ENCODE measurements around the gene OSMR. TPM values are rescaled to one million over a fixed set of nuclear protein-coding genes. Genes with fewer than 3 reads are reported as not detected.

Gene OSMR
- total RNA-seq, 4 donors from 2014 or later = 33.1 to 97.5 (median 42.8) TPM

DNA sequence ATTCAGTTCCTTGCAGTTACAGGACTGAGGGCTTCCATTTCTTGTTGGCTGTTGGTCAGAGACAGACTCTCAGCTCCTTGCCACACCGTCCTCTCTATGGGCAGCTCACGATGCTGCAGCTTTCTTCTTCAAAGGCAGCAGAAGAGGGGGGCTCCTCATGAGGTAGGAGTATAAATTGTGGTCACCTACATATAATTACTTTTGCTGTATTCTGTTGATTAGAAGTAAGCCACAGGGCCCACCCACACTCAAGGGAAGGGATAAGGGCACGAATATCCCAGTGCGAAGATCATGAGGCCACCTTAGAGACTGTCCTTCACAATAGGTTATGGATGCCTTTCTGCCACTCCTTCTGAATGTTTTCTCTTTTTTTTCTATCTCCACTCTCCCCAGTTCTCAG lies 43.7 kb upstream of the OSMR start:
- peaks cover 0 to 45% (median 6%) of the 10 kb centered on the region in 4 donors for H3K4me1 ChIP-seq
- H3K4me3 ChIP-seq = no peak overlapping the region
- H3K27me3 ChIP-seq = no peaks in the 10 kb centered on the region
- TF ChIP-seq POLR2A (IDR thresholded peaks at IDR 0.05) = no peak
- TF ChIP-seq EP300 (IDR thresholded peaks at IDR 0.05) = no peak
- TF ChIP-seq, protein P1, sequence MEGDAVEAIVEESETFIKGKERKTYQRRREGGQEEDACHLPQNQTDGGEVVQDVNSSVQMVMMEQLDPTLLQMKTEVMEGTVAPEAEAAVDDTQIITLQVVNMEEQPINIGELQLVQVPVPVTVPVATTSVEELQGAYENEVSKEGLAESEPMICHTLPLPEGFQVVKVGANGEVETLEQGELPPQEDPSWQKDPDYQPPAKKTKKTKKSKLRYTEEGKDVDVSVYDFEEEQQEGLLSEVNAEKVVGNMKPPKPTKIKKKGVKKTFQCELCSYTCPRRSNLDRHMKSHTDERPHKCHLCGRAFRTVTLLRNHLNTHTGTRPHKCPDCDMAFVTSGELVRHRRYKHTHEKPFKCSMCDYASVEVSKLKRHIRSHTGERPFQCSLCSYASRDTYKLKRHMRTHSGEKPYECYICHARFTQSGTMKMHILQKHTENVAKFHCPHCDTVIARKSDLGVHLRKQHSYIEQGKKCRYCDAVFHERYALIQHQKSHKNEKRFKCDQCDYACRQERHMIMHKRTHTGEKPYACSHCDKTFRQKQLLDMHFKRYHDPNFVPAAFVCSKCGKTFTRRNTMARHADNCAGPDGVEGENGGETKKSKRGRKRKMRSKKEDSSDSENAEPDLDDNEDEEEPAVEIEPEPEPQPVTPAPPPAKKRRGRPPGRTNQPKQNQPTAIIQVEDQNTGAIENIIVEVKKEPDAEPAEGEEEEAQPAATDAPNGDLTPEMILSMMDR (IDR thresholded peaks at IDR 0.05) = no peak
- 97 to 98% methylated on average over 4 of the region's 4 CpGs for WGBS, 2 donors
- no peaks in the 10 kb centered on the region for H3K9me3 ChIP-seq
- H3K36me3 ChIP-seq = no peaks in the 10 kb centered on the region
- DNase-seq (ENCODE audit: low spot score in 2 of 2) = no peak
- no peak overlapping the region for H3K27ac ChIP-seq

DNA sequence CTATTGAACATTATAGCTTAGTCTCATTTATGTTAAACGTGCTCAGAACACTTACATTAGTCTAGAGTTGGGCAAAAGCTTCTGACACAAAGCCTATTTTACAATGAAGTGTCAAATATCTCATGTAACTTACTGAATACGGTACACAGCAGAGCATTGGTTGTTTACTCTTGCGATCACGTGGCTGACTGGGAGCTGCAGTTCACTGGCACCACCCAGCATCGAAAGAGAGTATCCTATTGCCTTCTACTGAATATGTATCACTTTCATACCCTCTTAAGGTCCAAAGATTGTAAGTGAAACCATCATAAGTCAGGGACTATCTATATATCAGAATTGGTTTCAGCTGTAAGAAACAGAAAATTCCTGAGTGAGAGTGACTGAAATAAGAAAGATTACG lies 42.6 kb upstream of the OSMR start:
- no peak overlapping the region for H3K4me3 ChIP-seq
- no peaks in the 10 kb centered on the region for H3K36me3 ChIP-seq
- 91% methylated on average over 6 of the region's 6 CpGs for WGBS, 2 donors
- no peaks in the 10 kb centered on the region for H3K27me3 ChIP-seq
- no peak for DNase-seq (ENCODE audit: low spot score in 2 of 2)
- H3K4me1 ChIP-seq = peaks cover 0 to 45% (median 8%) of the 10 kb centered on the region in 4 donors
- H3K27ac ChIP-seq = no peak overlapping the region
- TF ChIP-seq POLR2A (IDR thresholded peaks at IDR 0.05) = no peak
- TF ChIP-seq EP300 (IDR thresholded peaks at IDR 0.05) = no peak
- TF ChIP-seq, protein P1 (IDR thresholded peaks at IDR 0.05) = no peak
- H3K9me3 ChIP-seq = no peaks in the 10 kb centered on the region

DNA sequence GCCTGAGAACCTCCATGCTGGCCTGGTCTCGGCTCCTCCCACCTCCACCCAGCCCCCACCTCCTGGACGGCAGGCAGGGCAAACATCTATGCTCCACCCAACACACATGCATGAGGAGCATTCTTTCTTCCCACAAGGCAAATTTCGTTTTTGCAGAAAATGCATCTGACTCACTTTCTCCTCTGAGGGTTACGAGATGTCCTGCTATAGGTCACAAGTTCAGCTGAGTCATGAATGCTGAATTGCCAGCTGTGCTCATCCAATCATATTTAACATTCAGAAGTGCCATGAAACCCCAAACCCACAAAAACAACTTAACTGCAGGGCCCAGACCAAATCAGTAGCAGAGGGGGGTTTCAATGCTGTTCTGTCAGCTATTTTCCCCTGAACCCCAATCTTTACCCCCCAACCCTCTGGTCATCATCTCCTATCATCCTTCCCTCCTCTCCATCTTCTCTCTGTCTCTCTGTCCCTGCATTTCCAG lies 39.0 kb upstream of the OSMR start:
- TF ChIP-seq EP300 (IDR thresholded peaks at IDR 0.05) = peak in 1 of 2 donors; percentile 70
- TF ChIP-seq POLR2A (IDR thresholded peaks at IDR 0.05) = no peak
- Histone ChIP-seq H3K27me3 (no peaks in the 10 kb centered on the region), H3K4me1 (peaks cover 0 to 43% (median 8%) of the 10 kb centered on the region in 4 donors), H3K27ac (peak overlapping the region in 2 of 4 donors; percentile 31 to 51), H3K4me3 (no peak overlapping the region), H3K36me3 (no peaks in the 10 kb centered on the region), H3K9me3 (no peaks in the 10 kb centered on the region)
- peak; percentile 33 to 36 for DNase-seq (ENCODE audit: low spot score in 2 of 2)
- 17 to 24% methylated on average over 4 of the region's 4 CpGs for WGBS, 2 donors

DNA sequence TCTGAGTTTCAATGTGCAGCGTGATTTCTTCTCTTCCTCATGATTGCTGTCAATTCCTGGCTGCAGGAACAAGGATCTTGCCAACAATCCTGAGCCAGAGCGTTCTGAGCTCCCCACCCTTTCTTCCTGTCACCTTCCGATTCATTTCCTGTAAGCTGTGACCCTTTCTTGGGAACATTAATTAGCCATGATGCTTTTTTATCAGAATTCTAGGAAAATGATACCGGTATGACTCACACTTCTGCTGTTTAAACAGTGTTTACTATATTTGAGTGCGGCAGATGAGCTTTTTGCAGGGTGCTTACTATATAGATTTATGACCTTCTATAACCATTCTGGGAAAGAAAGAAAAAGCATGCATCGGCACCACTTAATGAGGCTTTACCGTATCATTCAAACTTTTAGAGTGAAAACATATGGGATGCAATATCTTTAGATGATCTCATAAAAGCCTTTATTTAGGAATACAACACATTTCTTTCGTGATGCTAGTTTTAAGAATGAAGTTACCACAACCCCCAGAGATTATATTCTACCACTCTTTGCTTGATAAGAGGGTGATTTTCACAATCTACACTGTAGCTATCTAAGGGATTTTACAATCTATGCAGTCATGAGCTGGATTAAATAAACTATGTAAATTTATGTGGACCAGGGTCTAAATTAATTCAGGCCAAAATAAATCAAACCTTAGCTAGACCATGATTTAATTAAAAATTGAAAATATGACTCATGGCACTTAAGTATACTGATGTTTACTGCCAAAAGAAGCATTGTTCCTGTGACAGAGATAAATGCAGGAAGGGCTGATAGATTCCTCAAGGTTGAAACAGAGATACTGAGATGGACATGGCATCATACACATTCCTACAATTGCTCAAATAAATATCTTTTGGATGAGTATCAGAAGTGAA lies 38.0 kb upstream of the OSMR start:
- peak in 1 of 2 donors; percentile 73 for TF ChIP-seq EP300 (IDR thresholded peaks at IDR 0.05)
- no peak for TF ChIP-seq POLR2A (IDR thresholded peaks at IDR 0.05)
- peak overlapping the region in 1 of 4 donors; percentile 30 for H3K27ac ChIP-seq
- peaks cover 0 to 43% (median 8%) of the 10 kb centered on the region in 4 donors for H3K4me1 ChIP-seq
- WGBS, 2 donors = 58 to 59% methylated on average over 8 of the region's 8 CpGs
- no peaks in the 10 kb centered on the region for H3K27me3 ChIP-seq
- H3K9me3 ChIP-seq = no peaks in the 10 kb centered on the region
- no peak overlapping the region for H3K4me3 ChIP-seq
- DNase-seq (ENCODE audit: low spot score in 2 of 2) = no peak
- H3K36me3 ChIP-seq = no peaks in the 10 kb centered on the region

DNA sequence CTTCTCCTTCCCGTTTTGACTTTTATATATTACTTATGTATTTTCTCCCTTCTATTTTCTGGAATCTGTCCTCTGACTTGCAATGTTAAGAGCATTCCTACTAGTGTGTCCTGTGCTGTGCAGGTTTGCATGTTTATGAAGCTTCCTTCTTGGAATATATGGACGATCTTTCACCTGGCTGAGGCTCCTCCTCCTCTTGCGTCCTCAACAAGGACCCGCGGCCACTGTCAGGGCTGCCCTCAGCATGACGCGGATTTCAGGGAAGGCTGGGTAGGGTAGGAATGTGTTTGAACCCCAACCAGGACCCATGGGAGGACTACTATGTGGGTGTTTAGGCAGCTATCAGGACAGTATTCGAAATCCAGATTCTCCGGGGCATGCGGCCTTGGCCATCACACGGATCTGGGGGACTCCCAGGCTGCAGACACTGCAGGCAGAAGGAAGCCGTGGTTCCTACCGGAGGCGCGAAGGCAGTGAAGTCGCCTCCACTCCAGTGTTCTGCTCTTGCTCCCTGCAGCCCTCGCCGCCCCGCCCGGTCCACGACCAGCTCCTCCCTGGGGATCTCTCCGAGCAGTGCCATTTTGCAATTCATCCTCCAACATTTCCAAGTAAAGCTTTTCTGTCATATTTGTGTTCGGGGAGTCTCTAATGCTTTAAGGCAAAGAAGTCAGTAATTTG lies 37.0 kb upstream of the OSMR start:
- Histone ChIP-seq H3K27me3 (no peaks in the 10 kb centered on the region), H3K4me3 (no peak overlapping the region), H3K9me3 (no peaks in the 10 kb centered on the region), H3K27ac (peak overlapping the region in 2 of 4 donors; percentile 71 to 75), H3K36me3 (no peaks in the 10 kb centered on the region), H3K4me1 (peaks cover 0 to 44% (median 8%) of the 10 kb centered on the region in 4 donors)
- 89 to 93% methylated on average over 22 to 23 of the region's 23 CpGs for WGBS, 2 donors
- DNase-seq (ENCODE audit: low spot score in 2 of 2) = no peak
- TF ChIP-seq EP300 (IDR thresholded peaks at IDR 0.05) (no peak), POLR2A (IDR thresholded peaks at IDR 0.05) (no peak)
- TF ChIP-seq, protein P1 (IDR thresholded peaks at IDR 0.05) = no peak

Measured in tibial nerve (tissue), 4 donors.